Activated T-cell treated with anti-CD3 and anti-CD28 coated beads for 24 hours (primary cell): ENCODE data around the gene EHBP1.

Experiments
- DNase-seq: peaks from one replicate; pipeline ENCODE4 v3.0.0-alpha.2; 2020; ENCODE audit warnings: low read depth

The EHBP1 gene

GRCh38 chr2:62822549-62822948, 117.0 kb downstream of the EHBP1 start:
- no peak for DNase-seq

GRCh38 chr2:62824388-62824787, 118.9 kb downstream of the EHBP1 start:
- no peak for DNase-seq

- no peak for DNase-seq
Measured at GRCh38 chr2:62826141-62826540, 120.6 kb downstream of the EHBP1 start.

- DNase-seq: no peak
Measured at GRCh38 chr2:62826953-62827675, 121.6 kb downstream of the EHBP1 start.

- DNase-seq: no peak
Measured at GRCh38 chr2:62831729-62832128, 126.2 kb downstream of the EHBP1 start.

- no peak for DNase-seq
Measured at GRCh38 chr2:62844311-62845090, 139.0 kb downstream of the EHBP1 start.

GRCh38 chr2:62845256-62845655, 139.7 kb downstream of the EHBP1 start:
- DNase-seq: no peak

- no peak for DNase-seq
Measured at GRCh38 chr2:62852254-62852653, 146.7 kb downstream of the EHBP1 start.

GRCh38 chr2:62854600-62855514, 149.3 kb downstream of the EHBP1 start:
- DNase-seq: no peak

- DNase-seq: no peak
Measured at GRCh38 chr2:62856228-62857040, 150.9 kb downstream of the EHBP1 start.

- no peak for DNase-seq
Measured at GRCh38 chr2:62857139-62857931, 151.8 kb downstream of the EHBP1 start.

GRCh38 chr2:62858231-62858832, 152.8 kb downstream of the EHBP1 start:
- DNase-seq: no peak

GRCh38 chr2:62868947-62869346, 163.4 kb downstream of the EHBP1 start:
- no peak for DNase-seq

GRCh38 chr2:62870966-62871365, 165.5 kb downstream of the EHBP1 start:
- no peak for DNase-seq

GRCh38 chr2:62871506-62871905, 166.0 kb downstream of the EHBP1 start:
- DNase-seq: no peak

GRCh38 chr2:62873603-62874002, 168.1 kb downstream of the EHBP1 start:
- no peak for DNase-seq

- DNase-seq: no peak
Measured at GRCh38 chr2:62874881-62875383, 169.4 kb downstream of the EHBP1 start.

GRCh38 chr2:62881162-62881795, 175.8 kb downstream of the EHBP1 start:
- no peak for DNase-seq

- DNase-seq: no peak
Measured at GRCh38 chr2:62883629-62884028, 178.1 kb downstream of the EHBP1 start.

GRCh38 chr2:62884086-62884485, 178.6 kb downstream of the EHBP1 start:
- DNase-seq: no peak
